Stimulated activated CD4-positive, alpha-beta T cell treated with anti-CD3 and anti-CD28 coated beads, Interleukin-2, amount 100 ng/mL, for 48 hours (primary cell): Measurements from ENCODE around the gene PLIN1.

Experiments used
- DNase-seq, 2 donors: peaks; one replicate each; pipeline ENCODE4 v3.0.0-alpha.2; 2020

Gene PLIN1

GRCh38 chr15:89625716-89626115 lies 53.5 kb downstream of the PLIN1 start:
- no peak for DNase-seq

DNA sequence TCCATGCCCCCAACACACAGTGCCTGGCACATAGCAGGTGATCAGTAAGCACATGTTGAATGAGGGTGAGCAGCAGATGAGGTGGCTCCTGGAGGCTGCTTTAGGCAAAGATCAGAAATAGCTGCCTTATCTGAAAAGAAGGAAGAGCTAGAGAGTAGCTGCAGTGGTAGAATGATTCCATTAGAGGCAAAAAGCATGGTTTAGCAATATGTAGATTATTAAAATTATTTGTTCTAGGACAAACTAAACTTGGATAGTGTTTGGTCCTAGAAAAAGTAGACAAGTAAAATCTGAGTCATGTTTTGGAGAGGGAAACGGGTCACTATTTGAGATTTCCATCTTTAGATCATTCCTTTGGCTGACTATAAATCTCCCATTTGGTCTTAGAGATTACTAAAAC lies 56.0 kb downstream of the PLIN1 start:
- no peak for DNase-seq

DNA sequence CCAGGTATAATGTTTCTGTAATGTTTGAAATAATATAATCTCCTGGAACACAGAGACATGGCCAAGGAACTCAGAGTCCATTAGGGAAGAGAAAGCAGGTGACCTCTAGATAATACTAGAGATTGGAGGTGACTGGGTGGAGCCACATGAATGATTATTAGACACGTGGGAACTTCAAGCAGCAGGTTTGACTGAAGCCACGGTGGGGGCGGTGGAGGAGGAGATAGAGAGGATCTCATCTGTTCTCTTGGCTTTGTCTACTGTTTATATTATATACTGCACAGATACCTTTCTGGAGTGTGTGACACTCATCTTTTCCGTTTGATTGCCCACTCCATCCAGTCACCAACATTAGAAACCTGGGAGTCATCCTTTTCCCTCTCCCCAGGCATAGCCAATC lies 57.6 kb downstream of the PLIN1 start:
- DNase-seq = no peak

- no peak for DNase-seq
Measured at GRCh38 chr15:89616228-89616627, 62.9 kb downstream of the PLIN1 start.

- DNase-seq = no peak
Measured at GRCh38 chr15:89615135-89615534, 64.0 kb downstream of the PLIN1 start.
